GM12878 (cell line): ENCODE measurements around the gene ZBTB21.

Experiments
- BHLHE40 ChIP-seq, 2 experiments: fragments of 450-650 bp in 1 of 2; IDR thresholded peaks; 2 replicates each; pipeline ENCODE4 v1.6.1; 2011 to 2017; ENCODE audit warnings: low read depth in 2 of 2, borderline replicate concordance in 1 of 2, improper control_type of control experiment in 1 of 2, low read length in 1 of 2, mild to moderate bottlenecking in 1 of 2
- CEBPB ChIP-seq, 2 experiments: fragments of 150-350 bp in 1 of 2; IDR thresholded peaks; 2 replicates each; pipeline ENCODE4 v1.6.1; 2012 to 2014; ENCODE audit warnings: low read depth in 2 of 2, low read length in 2 of 2, borderline replicate concordance in 1 of 2, inconsistent platforms in 1 of 2
- CTCF ChIP-seq, 3 experiments: IDR thresholded peaks in 2 of 3; conservative IDR thresholded peaks in 1 of 3; 2 replicates each; pipeline ENCODE4 v1.5.1; 2011; ENCODE audit warnings: low read depth in 3 of 3, low read length in 3 of 3, mild to moderate bottlenecking in 3 of 3, control low read depth in 2 of 3, moderate library complexity in 2 of 3, inconsistent platforms in 1 of 3, mixed read lengths in 1 of 3; ENCODE audit not compliant: control insufficient read depth in 2 of 3, insufficient read depth in 1 of 3; ENCODE audit errors: extremely low read depth in 1 of 3
- EP300 ChIP-seq, 2 experiments: fragments of 150-350 bp in 1 of 2; IDR thresholded peaks; 2 replicates each; pipeline ENCODE4 v1.6.1; 2011 to 2012; ENCODE audit warnings: low read depth in 2 of 2, low read length in 2 of 2, borderline replicate concordance in 1 of 2, improper control_type of control experiment in 1 of 2, inconsistent platforms in 1 of 2; ENCODE audit not compliant: control insufficient read depth in 1 of 2
- POLR2AphosphoS5 ChIP-seq: IDR thresholded peaks from 2 replicates; pipeline ENCODE4 v1.6.1; 2011; ENCODE audit warnings: mild to moderate bottlenecking, low read length, inconsistent platforms
- RFX5 ChIP-seq: IDR thresholded peaks from 2 replicates; pipeline ENCODE4 v1.6.1; 2011; ENCODE audit warnings: low read depth, low read length, improper control_type of control experiment
- SMARCA5 ChIP-seq: fragments of 450-650 bp; IDR thresholded peaks from 2 replicates; pipeline ENCODE4 v1.6.1; 2017; ENCODE audit warnings: mild to moderate bottlenecking
- SPI1 ChIP-seq: IDR thresholded peaks from 2 replicates; pipeline ENCODE4 v1.6.1; 2011; ENCODE audit warnings: low read depth, mild to moderate bottlenecking, low read length, moderate library complexity, borderline replicate concordance; ENCODE audit not compliant: insufficient read depth
- YY1 ChIP-seq: IDR thresholded peaks from 2 replicates; pipeline ENCODE4 v1.6.1; 2011; ENCODE audit warnings: low read depth, mild to moderate bottlenecking, low read length
- TF ChIP-seq, protein P1 (sequence below): fragments of 450-650 bp; formaldehyde crosslinking; IDR thresholded peaks from 2 replicates; pipeline ENCODE4 v1.5.0; 2022; ENCODE audit warnings: mild to moderate bottlenecking, missing genetic modification characterization

- TF ChIP-seq POLR2AphosphoS5, result no peak
- TF ChIP-seq SPI1, result no peak
- TF ChIP-seq SMARCA5, result no peak
- TF ChIP-seq, protein P1, sequence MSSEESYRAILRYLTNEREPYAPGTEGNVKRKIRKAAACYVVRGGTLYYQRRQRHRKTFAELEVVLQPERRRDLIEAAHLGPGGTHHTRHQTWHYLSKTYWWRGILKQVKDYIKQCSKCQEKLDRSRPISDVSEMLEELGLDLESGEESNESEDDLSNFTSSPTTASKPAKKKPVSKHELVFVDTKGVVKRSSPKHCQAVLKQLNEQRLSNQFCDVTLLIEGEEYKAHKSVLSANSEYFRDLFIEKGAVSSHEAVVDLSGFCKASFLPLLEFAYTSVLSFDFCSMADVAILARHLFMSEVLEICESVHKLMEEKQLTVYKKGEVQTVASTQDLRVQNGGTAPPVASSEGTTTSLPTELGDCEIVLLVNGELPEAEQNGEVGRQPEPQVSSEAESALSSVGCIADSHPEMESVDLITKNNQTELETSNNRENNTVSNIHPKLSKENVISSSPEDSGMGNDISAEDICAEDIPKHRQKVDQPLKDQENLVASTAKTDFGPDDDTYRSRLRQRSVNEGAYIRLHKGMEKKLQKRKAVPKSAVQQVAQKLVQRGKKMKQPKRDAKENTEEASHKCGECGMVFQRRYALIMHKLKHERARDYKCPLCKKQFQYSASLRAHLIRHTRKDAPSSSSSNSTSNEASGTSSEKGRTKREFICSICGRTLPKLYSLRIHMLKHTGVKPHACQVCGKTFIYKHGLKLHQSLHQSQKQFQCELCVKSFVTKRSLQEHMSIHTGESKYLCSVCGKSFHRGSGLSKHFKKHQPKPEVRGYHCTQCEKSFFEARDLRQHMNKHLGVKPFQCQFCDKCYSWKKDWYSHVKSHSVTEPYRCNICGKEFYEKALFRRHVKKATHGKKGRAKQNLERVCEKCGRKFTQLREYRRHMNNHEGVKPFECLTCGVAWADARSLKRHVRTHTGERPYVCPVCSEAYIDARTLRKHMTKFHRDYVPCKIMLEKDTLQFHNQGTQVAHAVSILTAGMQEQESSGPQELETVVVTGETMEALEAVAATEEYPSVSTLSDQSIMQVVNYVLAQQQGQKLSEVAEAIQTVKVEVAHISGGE, result no peak
- TF ChIP-seq YY1, result no peak
- no peak for TF ChIP-seq BHLHE40 (IDR thresholded peaks at IDR 0.05; ENCODE audit: borderline replicate concordance in 1 of 2, low read depth in 2 of 2, low read length in 1 of 2)
- no peak for TF ChIP-seq CTCF (IDR thresholded peaks at IDR 0.05 in 2 of 3, conservative IDR thresholded peaks at IDR 0.05 in 1 of 3; ENCODE audit: control insufficient read depth in 2 of 3, extremely low read depth in 1 of 3, insufficient read depth in 1 of 3, low read depth in 3 of 3, low read length in 3 of 3)
- TF ChIP-seq EP300 (IDR thresholded peaks at IDR 0.05; ENCODE audit: borderline replicate concordance in 1 of 2, control insufficient read depth in 1 of 2, low read depth in 2 of 2, low read length in 2 of 2), result no peak
- TF ChIP-seq RFX5, result no peak
- TF ChIP-seq CEBPB (IDR thresholded peaks at IDR 0.05; ENCODE audit: borderline replicate concordance in 1 of 2, low read depth in 2 of 2, low read length in 2 of 2), result no peak
Observed at GRCh38 chr21:41957991-41958766, 52.0 kb downstream of the ZBTB21 start.
